ENCODE data around the gene GNE. TPM values are rescaled to one million over a fixed set of nuclear protein-coding genes. Genes with fewer than 3 reads are reported as not detected.
"Not testable (repeated sequence)": the region's sequence is repeated elsewhere in the genome, so short reads cannot be mapped to it uniquely, and the experiment has no call there.

Gene GNE
- total RNA-seq, 4 donors from 2014 or later = 28.5 to 42.1 (median 35.4) TPM

GRCh38 chr9:36264896-36265295, 6.6 kb upstream of the GNE start:
- no peak for TF ChIP-seq CTCF (IDR thresholded peaks at IDR 0.05)
- DNase-seq (ENCODE audit: low spot score) (no peak), ATAC-seq (ENCODE audit: low FRiP score) (no peak)

DNA sequence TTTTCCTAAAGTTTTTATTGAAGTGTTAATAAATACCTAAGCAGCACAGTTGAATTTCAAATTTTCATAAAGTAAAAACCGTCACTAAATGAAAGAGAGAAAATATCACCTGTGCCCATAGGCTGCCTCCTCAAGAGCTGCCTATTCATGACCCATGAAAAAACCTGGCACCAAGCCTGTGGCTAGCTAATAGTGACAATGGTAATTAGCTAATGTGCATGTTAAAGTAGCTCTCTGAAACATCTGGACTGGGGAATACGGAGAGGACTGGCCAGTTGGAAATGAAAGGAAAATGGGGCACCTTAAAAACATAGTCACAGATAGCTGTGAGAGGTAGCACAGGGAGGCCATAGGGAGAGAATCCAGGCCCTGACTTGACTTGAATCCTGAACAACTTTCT, 5.4 kb upstream of the GNE start:
- DNase-seq (ENCODE audit: low spot score) (no peak), ATAC-seq (ENCODE audit: low FRiP score) (no peak)
- TF ChIP-seq CTCF (IDR thresholded peaks at IDR 0.05) = no peak

DNA sequence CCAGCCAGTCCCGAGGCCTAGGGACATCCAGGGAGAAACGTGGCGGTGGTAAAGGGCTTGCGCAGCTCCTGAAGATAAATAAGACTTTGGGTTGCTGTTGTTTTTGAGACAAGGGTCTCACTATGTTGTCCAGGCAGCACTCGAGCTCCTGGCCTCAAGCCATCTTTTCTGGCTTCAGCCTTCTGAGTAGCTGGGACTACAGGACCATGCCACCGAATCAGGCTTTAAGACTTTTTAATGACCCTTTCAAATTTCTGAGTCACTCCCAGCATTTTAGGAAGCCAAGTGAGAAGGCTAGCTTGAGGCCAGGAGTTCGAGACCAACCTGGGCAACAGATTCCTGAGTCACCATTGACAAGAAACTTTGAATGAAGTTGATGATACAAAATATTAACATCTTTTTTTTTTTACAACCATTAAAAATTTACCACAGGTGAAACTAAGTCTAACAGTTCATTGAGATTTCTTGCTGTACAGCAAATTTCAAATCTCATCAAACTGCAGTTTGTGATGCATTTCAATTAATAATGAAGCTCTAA, 817 bp upstream of the GNE start:
- DNase-seq (ENCODE audit: low spot score) = no peak
- ATAC-seq (ENCODE audit: low FRiP score) = no peak

DNA sequence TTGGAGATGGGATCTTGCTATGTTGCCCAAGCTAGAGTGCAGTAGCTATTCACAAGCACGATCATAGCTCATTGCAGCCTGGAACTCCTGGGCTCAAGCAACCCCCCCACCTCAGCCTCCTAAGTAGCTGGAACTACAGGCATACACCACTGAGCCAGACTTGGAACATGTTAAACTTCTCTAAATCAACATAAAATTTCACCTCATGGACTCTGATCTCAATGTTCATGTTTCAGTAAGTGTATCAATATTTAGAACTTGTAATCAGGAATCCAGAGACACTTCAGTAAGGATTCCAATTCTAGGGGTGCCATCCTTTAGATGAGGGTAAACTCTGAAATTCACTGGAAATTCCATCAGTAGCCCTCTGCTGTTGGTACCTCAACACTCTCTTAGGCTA, 6.8 kb downstream of the GNE start:
- DNase-seq (ENCODE audit: low spot score) (no peak), ATAC-seq (ENCODE audit: low FRiP score) (no peak)
- TF ChIP-seq CTCF (IDR thresholded peaks at IDR 0.05) = no peak

More for the DNA sequence above, 817 bp upstream of the GNE start:
- no peak for TF ChIP-seq CTCF (IDR thresholded peaks at IDR 0.05)

GRCh38 chr9:36250079-36250478, 8.2 kb downstream of the GNE start:
- no peak for TF ChIP-seq CTCF (IDR thresholded peaks at IDR 0.05)
- no peak for DNase-seq (ENCODE audit: low spot score)
- no peak for ATAC-seq (ENCODE audit: low FRiP score)

GRCh38 chr9:36249189-36249588, 9.1 kb downstream of the GNE start:
- TF ChIP-seq CTCF (IDR thresholded peaks at IDR 0.05) = no peak
- ATAC-seq (ENCODE audit: low FRiP score) = no peak
- no peak for DNase-seq (ENCODE audit: low spot score)

DNA sequence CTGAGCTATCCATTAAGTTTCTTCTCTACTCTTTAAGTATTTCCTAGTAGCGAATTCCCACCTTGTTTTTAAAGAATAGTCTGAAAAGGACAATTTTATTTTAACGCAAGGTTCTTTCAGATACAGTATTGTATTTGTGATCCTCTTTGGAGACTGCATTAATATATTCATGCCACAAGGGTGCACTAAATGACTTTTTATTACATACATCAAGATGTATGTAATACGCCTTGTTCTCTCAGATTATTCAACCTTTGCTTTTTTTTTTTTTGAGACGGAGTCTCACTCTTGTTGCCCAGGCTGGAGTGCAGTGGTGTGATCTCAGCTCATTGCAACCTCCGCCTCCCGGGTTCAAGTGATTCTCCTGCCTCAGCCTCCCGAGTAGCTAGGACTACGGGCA, 10.2 kb downstream of the GNE start:
- not testable (repeated sequence) for ATAC-seq (ENCODE audit: low FRiP score)

DNA sequence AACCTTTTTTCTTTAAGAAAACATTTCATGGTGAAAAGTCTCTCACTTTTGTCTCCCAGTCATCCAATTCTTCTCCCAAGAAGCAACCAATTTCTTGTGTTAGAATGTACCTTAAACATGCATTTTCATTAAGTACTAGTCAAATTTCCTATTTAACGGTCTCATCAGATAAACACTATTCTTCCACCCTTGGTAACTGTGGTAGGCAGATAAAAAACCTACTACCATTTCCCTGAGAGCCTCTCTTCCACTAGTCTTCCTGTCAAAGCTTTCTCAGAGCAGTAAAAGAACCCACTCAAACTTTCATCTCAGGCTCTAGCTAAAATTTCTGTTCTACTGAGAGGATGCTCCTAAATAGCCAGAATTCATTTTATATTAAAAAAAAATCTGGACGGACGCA, 10.9 kb downstream of the GNE start:
- DNase-seq (ENCODE audit: low spot score) (no peak), ATAC-seq (ENCODE audit: low FRiP score) (no peak)
- TF ChIP-seq CTCF (IDR thresholded peaks at IDR 0.05) = no peak

More for the DNA sequence above, 10.2 kb downstream of the GNE start:
- not testable (repeated sequence) for DNase-seq (ENCODE audit: low spot score)
